ENCODE results near the gene COL15A1.
"Not testable (repeated sequence)": the region's sequence is repeated elsewhere in the genome, so short reads cannot be mapped to it uniquely, and the experiment has no call there.

COL15A1 gene

GRCh38 chr9:99092643-99093491 lies 149.2 kb downstream of the COL15A1 start:
- no peak for DNase-seq

GRCh38 chr9:99093492-99093791 lies 149.7 kb downstream of the COL15A1 start:
- no peak for DNase-seq

- DNase-seq, result no peak
Observed at GRCh38 chr9:99095565-99095964, 151.9 kb downstream of the COL15A1 start.

- no peak for DNase-seq
Observed at GRCh38 chr9:99096409-99096808, 152.7 kb downstream of the COL15A1 start.

GRCh38 chr9:99099806-99100585 lies 156.3 kb downstream of the COL15A1 start:
- DNase-seq, result not testable (repeated sequence)

- no peak for DNase-seq
Observed at GRCh38 chr9:99101271-99101670, 157.6 kb downstream of the COL15A1 start.

GRCh38 chr9:99101812-99102211 lies 158.1 kb downstream of the COL15A1 start:
- no peak for DNase-seq

GRCh38 chr9:99103054-99103895 lies 159.6 kb downstream of the COL15A1 start:
- no peak for DNase-seq

GRCh38 chr9:99103901-99104458 lies 160.3 kb downstream of the COL15A1 start:
- DNase-seq, result no peak

GRCh38 chr9:99104459-99105151 lies 160.9 kb downstream of the COL15A1 start, which contains the start of gene TGFBR1:
TGFBR1 (plus strand) TSS chr9:99105113; CDS start chr9:99105206, 93 bp downstream.
- peak; percentile 55 to 83 for DNase-seq

GRCh38 chr9:99105152-99106043 lies 161.7 kb downstream of the COL15A1 start:
- peak; percentile 25 to 49 for DNase-seq

- no peak for DNase-seq
Observed at GRCh38 chr9:99106044-99106375, 162.3 kb downstream of the COL15A1 start.

- DNase-seq, result no peak
Observed at GRCh38 chr9:99107421-99107820, 163.7 kb downstream of the COL15A1 start.

GRCh38 chr9:99108131-99108530 lies 164.4 kb downstream of the COL15A1 start:
- DNase-seq, result no peak

GRCh38 chr9:99109522-99109921 lies 165.8 kb downstream of the COL15A1 start:
- no peak for DNase-seq

- DNase-seq, result no peak
Observed at GRCh38 chr9:99112750-99113413, 169.2 kb downstream of the COL15A1 start.

- DNase-seq, result no peak
Observed at GRCh38 chr9:99113414-99114048, 169.8 kb downstream of the COL15A1 start.

- DNase-seq, result no peak
Observed at GRCh38 chr9:99114049-99114440, 170.3 kb downstream of the COL15A1 start.

- no peak for DNase-seq
Observed at GRCh38 chr9:99114846-99115500, 171.3 kb downstream of the COL15A1 start.

- no peak for DNase-seq
Observed at GRCh38 chr9:99116003-99116411, 172.3 kb downstream of the COL15A1 start.

Data from SW 1271 (cell line).